Nephron progenitor cell (in vitro differentiated cells): ENCODE data around the gene MYO1D.

Source experiments
- DNase-seq: peaks from one replicate; pipeline ENCODE4 v3.0.0; 2021
- H3K27ac Mint-ChIP-seq: 2 replicates; pipeline ENCODE4 v1.8.0; 2021; ENCODE audit warnings: mild to moderate bottlenecking, moderate library complexity, mixed read lengths
- H3K27me3 Mint-ChIP-seq: 2 replicates; pipeline ENCODE4 v1.8.0; 2021; ENCODE audit warnings: mild to moderate bottlenecking, low read depth, mixed read lengths; ENCODE audit not compliant: poor library complexity
- H3K36me3 Mint-ChIP-seq: 2 replicates; pipeline ENCODE4 v1.8.0; 2021; ENCODE audit warnings: low read depth, mixed read lengths
- H3K4me1 Mint-ChIP-seq: 2 replicates; pipeline ENCODE4 v1.8.0; 2021; ENCODE audit warnings: mixed read lengths
- H3K4me3 Mint-ChIP-seq: 2 replicates; pipeline ENCODE4 v1.8.0; 2021; ENCODE audit warnings: mild to moderate bottlenecking, moderate library complexity, mixed read lengths
- H3K9me3 Mint-ChIP-seq: 2 replicates; pipeline ENCODE4 v1.8.0; 2021; ENCODE audit warnings: mild to moderate bottlenecking, moderate library complexity, mixed read lengths
- CTCF ChIP-seq: fragments of 200-600 bp; sonication (generic); IDR thresholded peaks from 2 replicates; pipeline ENCODE4 v1.5.0; 2021; ENCODE audit warnings: antibody characterized with exemption

The MYO1D gene

GRCh38 chr17:32586666-32587065 lies 290.3 kb downstream of the MYO1D start:
- no peak for TF ChIP-seq CTCF
- Mint-ChIP-seq H3K27ac (no peak overlapping the region), H3K36me3 (peaks cover 19% of the 10 kb centered on the region), H3K4me3 (no peak overlapping the region), H3K9me3 (peaks cover 34% of the 10 kb centered on the region), H3K4me1 (peaks cover 9% of the 10 kb centered on the region), H3K27me3 (no peaks in the 10 kb centered on the region)
- DNase-seq, result no peak

- Mint-ChIP-seq H3K27ac (no peak overlapping the region), H3K27me3 (no peaks in the 10 kb centered on the region), H3K4me3 (no peak overlapping the region), H3K4me1 (peaks cover 9% of the 10 kb centered on the region), H3K36me3 (peaks cover 31% of the 10 kb centered on the region), H3K9me3 (peaks cover 51% of the 10 kb centered on the region)
- no peak for TF ChIP-seq CTCF
- no peak for DNase-seq
Measured at GRCh38 chr17:32584792-32585191, 292.1 kb downstream of the MYO1D start.

GRCh38 chr17:32583053-32583452 lies 293.9 kb downstream of the MYO1D start:
- Mint-ChIP-seq H3K4me3 (no peak overlapping the region), H3K27ac (no peak overlapping the region), H3K27me3 (no peaks in the 10 kb centered on the region), H3K4me1 (peaks cover 15% of the 10 kb centered on the region), H3K36me3 (peaks cover 31% of the 10 kb centered on the region), H3K9me3 (peaks cover 51% of the 10 kb centered on the region)
- TF ChIP-seq CTCF, result no peak
- DNase-seq, result no peak

GRCh38 chr17:32575852-32576251 lies 301.1 kb downstream of the MYO1D start:
- Mint-ChIP-seq H3K27me3 (no peaks in the 10 kb centered on the region), H3K9me3 (peaks cover 9% of the 10 kb centered on the region), H3K36me3 (peaks cover 3% of the 10 kb centered on the region), H3K4me1 (peaks cover 12% of the 10 kb centered on the region), H3K27ac (no peak overlapping the region), H3K4me3 (no peak overlapping the region)
- DNase-seq, result no peak
- TF ChIP-seq CTCF, result no peak

GRCh38 chr17:32570081-32570396 lies 306.9 kb downstream of the MYO1D start:
- no peaks in the 10 kb centered on the region for H3K9me3 Mint-ChIP-seq
- no peaks in the 10 kb centered on the region for H3K36me3 Mint-ChIP-seq
- DNase-seq, result no peak
- H3K4me1 Mint-ChIP-seq, result peaks cover 16% of the 10 kb centered on the region
- no peak overlapping the region for H3K4me3 Mint-ChIP-seq
- no peak overlapping the region for H3K27ac Mint-ChIP-seq
- TF ChIP-seq CTCF, result no peak
- peaks cover 1% of the 10 kb centered on the region for H3K27me3 Mint-ChIP-seq

GRCh38 chr17:32569171-32570080 lies 307.5 kb downstream of the MYO1D start:
- H3K4me3 Mint-ChIP-seq, result no peak overlapping the region
- no peak overlapping the region for H3K27ac Mint-ChIP-seq
- no peak for DNase-seq
- H3K4me1 Mint-ChIP-seq, result peaks cover 16% of the 10 kb centered on the region
- TF ChIP-seq CTCF, result no peak
- no peaks in the 10 kb centered on the region for H3K36me3 Mint-ChIP-seq
- H3K9me3 Mint-ChIP-seq, result no peaks in the 10 kb centered on the region
- peaks cover 3% of the 10 kb centered on the region for H3K27me3 Mint-ChIP-seq
